GM12878 (cell line): ENCODE data around the gene DYRK4. TPM values are rescaled to one million over a fixed set of nuclear protein-coding genes. Genes with fewer than 3 reads are reported as not detected.
A peak's percentile ranks its signal among the peaks of the same experiment; 100 is the strongest.

Source experiments
- ATAC-seq: fragments of 200-7000 bp; cut with Tn5 transposase; 3 replicates; pipeline ENCODE4 v1.9.1; 2020; ENCODE audit warnings: mild to moderate bottlenecking, moderate library complexity
- BruUV-seq: library from RNA; stranded (reverse); fragments of 400-500 nt; replicated peaks from 2 replicates; lab custom pipeline; 2021; lab: Mats Ljungman, UMichigan
- CTCF ChIA-PET: fragments of 300-600 bp; sonication (Branson Sonifier 250); formaldehyde crosslinking; extraction: SDS; loops from one replicate; lab custom pipeline; 2021; ENCODE audit warnings: inconsistent platforms; lab: Yijun Ruan, JAX
- POLR2A ChIA-PET: fragments of 350-600 bp; formaldehyde crosslinking; extraction: SDS; loops from one replicate; lab custom pipeline; 2021; ENCODE audit warnings: inconsistent platforms; lab: Charles Lee
- RAD21 ChIA-PET: fragments of 300-600 bp; sonication (Branson Sonifier 250); formaldehyde crosslinking; loops from one replicate; lab custom pipeline; 2023; ENCODE audit warnings: antibody characterized with exemption; ENCODE audit not compliant: unreplicated experiment; lab: Charles Lee
- SMC1A ChIA-PET: fragments of 300-600 bp; sonication (Branson Sonifier 250); formaldehyde crosslinking; loops from one replicate; lab custom pipeline; 2023; ENCODE audit not compliant: unreplicated experiment, uncharacterized antibody; lab: Charles Lee
- DNase-seq: peaks from one replicate; pipeline ENCODE4 v3.0.0-alpha.2; 2011; ENCODE audit warnings: low read depth, low spot score
- FAIRE-seq: peaks from 3 replicates; lab custom pipeline; 2011; peaks lifted over from hg19 to GRCh38; lab: Jason Lieb, UNC
- H2AFZ ChIP-seq: 2 replicates; pipeline ENCODE4 v1.6.0; 2011; ENCODE audit warnings: low read depth, low read length, control low read depth; ENCODE audit not compliant: control insufficient read depth
- H3K27ac ChIP-seq: 2 replicates; pipeline ENCODE4 v1.5.1; 2011; ENCODE audit warnings: control low read depth; ENCODE audit not compliant: control insufficient read depth, insufficient read depth
- H3K27me3 ChIP-seq, 2 experiments: replicated peaks in 1 of 2; 2 replicates each; pipeline versions ENCODE4 v1.6.0 to v1.6.1; 2011; ENCODE audit warnings: low read length in 1 of 2; ENCODE audit not compliant: control insufficient read depth in 2 of 2, insufficient read depth in 2 of 2
- H3K36me3 ChIP-seq, 2 experiments: 2 replicates each; pipeline ENCODE4 v1.5.1; 2011; ENCODE audit warnings: low read length in 1 of 2; ENCODE audit not compliant: control insufficient read depth in 2 of 2, insufficient read depth in 2 of 2
- H3K4me1 ChIP-seq: 2 replicates; pipeline ENCODE4 v1.6.1; 2011; ENCODE audit warnings: mild to moderate bottlenecking, low read length, moderate library complexity, mixed read lengths; ENCODE audit not compliant: control insufficient read depth, insufficient read depth
- H3K4me2 ChIP-seq: 2 replicates; pipeline ENCODE4 v1.6.0; 2011; ENCODE audit warnings: control low read depth; ENCODE audit not compliant: control insufficient read depth, insufficient read depth
- H3K4me3 ChIP-seq: fragments of 200-600 bp; sonication (generic); 2 replicates; pipeline ENCODE4 v1.5.1; 2016
- H3K79me2 ChIP-seq: 2 replicates; pipeline ENCODE4 v1.6.0; 2011; ENCODE audit warnings: low read length; ENCODE audit not compliant: control insufficient read depth, insufficient read depth
- H3K9ac ChIP-seq: 2 replicates; pipeline ENCODE4 v1.8.0; 2011; ENCODE audit warnings: low read length, control low read depth, mixed read lengths; ENCODE audit not compliant: control insufficient read depth, insufficient read depth
- H3K9me3 ChIP-seq: replicated peaks from 3 replicates; pipeline ENCODE4 v1.5.1; 2011; ENCODE audit warnings: mild to moderate bottlenecking, low read length; ENCODE audit not compliant: control insufficient read depth, insufficient read depth
- H4K20me1 ChIP-seq: 2 replicates; pipeline ENCODE4 v1.6.0; 2011; ENCODE audit not compliant: control insufficient read depth, insufficient read depth
- EP300 ChIP-seq, 2 experiments: fragments of 150-350 bp in 1 of 2; IDR thresholded peaks; 2 replicates each; pipeline ENCODE4 v1.6.1; 2011 to 2012; ENCODE audit warnings: low read depth in 2 of 2, low read length in 2 of 2, borderline replicate concordance in 1 of 2, improper control_type of control experiment in 1 of 2, inconsistent platforms in 1 of 2; ENCODE audit not compliant: control insufficient read depth in 1 of 2
- GABPA ChIP-seq: IDR thresholded peaks from 2 replicates; pipeline ENCODE4 v1.6.1; 2014; ENCODE audit warnings: antibody characterized with exemption, low read depth, mild to moderate bottlenecking, inconsistent platforms
- MYB ChIP-seq: fragments of 150-350 bp; IDR thresholded peaks from 2 replicates; pipeline ENCODE4 v1.6.1; 2014; ENCODE audit warnings: mild to moderate bottlenecking, low read depth, low read length, borderline replicate concordance
- SIX5 ChIP-seq: IDR thresholded peaks from 2 replicates; pipeline ENCODE4 v1.6.1; 2011; ENCODE audit warnings: mild to moderate bottlenecking, low read depth, low read length, moderate library complexity; ENCODE audit not compliant: severe bottlenecking
- SPI1 ChIP-seq: IDR thresholded peaks from 2 replicates; pipeline ENCODE4 v1.6.1; 2011; ENCODE audit warnings: low read depth, mild to moderate bottlenecking, low read length, moderate library complexity, borderline replicate concordance; ENCODE audit not compliant: insufficient read depth
- SREBF1 ChIP-seq: IDR thresholded peaks from 2 replicates; pipeline ENCODE4 v1.6.1; 2012; ENCODE audit warnings: mild to moderate bottlenecking, low read length
- TBL1XR1 ChIP-seq: IDR thresholded peaks from 2 replicates; pipeline ENCODE4 v1.6.1; 2012; ENCODE audit warnings: low read depth, low read length, improper control_type of control experiment
- WGBS: methylation state at CpG from one replicate; pipeline ENCODE4 v1.1.6; 2016; ENCODE audit warnings: low lambda C conversion rate; ENCODE audit not compliant: insufficient replicate concordance, insufficient coverage; ENCODE audit errors: missing lambda C conversion rate; 5-methylcytosine and 5-hydroxymethylcytosine counted together
- in situ Hi-C: fragments of 300-500 bp; cut with MboI; formaldehyde crosslinking; loops from 9 replicates; pipeline ENCODE4 v1.14.3; 2018; ENCODE audit warnings: mixed read lengths
- intact Hi-C: fragments of 100-400 bp; cut with micrococcal nuclease; formaldehyde crosslinking; loops from one replicate; pipeline ENCODE4 v1.14.2; 2022; ENCODE audit not compliant: unreplicated experiment
- polyA plus RNA-seq, 11 experiments: library from polyadenylated mRNA; depleted of rRNA in 4 of 11; unstranded in 6 of 11; stranded (reverse) in 5 of 11; fragments of >200 nt; fragmentation: Nextera tagmentation in 4 of 11; fragmentation: Illumina TruSeq in 1 of 11; extraction: Ambion mirVana in 4 of 11; extraction: Trizol in 1 of 11; gene quantifications; 1 replicate in 1 of 11; 2 replicates in 10 of 11; pipeline versions ENCODE4 v1.2.1 to v1.2.3, GENCODE V29; 2011 to 2016; ENCODE audit warnings: inconsistent platforms in 2 of 11, missing spikeins in 2 of 11, low read depth in 1 of 11
- total RNA-seq, 4 experiments: library from RNA; depleted of rRNA in 3 of 4; stranded (reverse); fragments of >200 nt in 3 of 4; fragmentation: Illumina TruSeq in 1 of 4; extraction: Trizol in 1 of 4; gene quantifications; 2 replicates each; pipeline versions ENCODE4 v1.2.1 to v1.2.3, GENCODE V29; 2013 to 2021
- TF ChIP-seq, protein P1 (sequence below): fragments of 450-650 bp; IDR thresholded peaks from 2 replicates; pipeline ENCODE4 v1.6.1; 2017; ENCODE audit warnings: mild to moderate bottlenecking, moderate library complexity
- TF ChIP-seq, protein P2 (sequence below): fragments of 450-650 bp; formaldehyde crosslinking; IDR thresholded peaks from 2 replicates; pipeline ENCODE4 v1.4.0; 2022; ENCODE audit warnings: mild to moderate bottlenecking, moderate library complexity

The DYRK4 gene
- total and polyA plus RNA-seq, 10 of the 15 experiments (the other 5 are each of a cell fraction or from before 2014, with no cell fraction given), result 30.8 to 66.7 (median 46.8) TPM

DNA sequence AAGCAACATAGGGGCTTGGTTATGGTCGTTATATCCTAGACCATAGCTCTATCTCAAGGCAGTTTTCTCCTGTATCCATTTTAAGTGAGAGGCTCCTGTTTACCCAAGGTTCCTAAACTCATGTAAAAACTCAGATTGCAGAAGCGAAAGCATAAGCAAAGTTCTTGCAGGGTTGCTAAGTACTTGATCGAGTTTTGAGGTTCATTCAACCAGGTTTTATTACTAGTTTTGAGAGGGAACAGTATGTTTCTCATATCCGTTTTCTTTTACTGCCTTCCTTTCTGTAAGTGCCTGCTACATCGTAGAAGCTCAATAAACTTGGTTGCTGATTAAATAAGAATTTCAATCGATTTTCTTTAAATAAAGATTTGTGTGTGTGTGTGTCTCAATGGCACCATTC lies 81.7 kb downstream of the DYRK4 start:
- RAD21 ChIA-PET, result interaction anchor here (1.2 kb wide), 1 partner anchor 12 kb away, joined by 3 read pairs; no protein-coding TSS in a partner anchor
- CTCF ChIA-PET, result interaction anchor here (1.5 to 1.6 kb wide), 2 partner anchors 40 to 113 kb away, joined by 4 to 7 read pairs; no protein-coding TSS in a partner anchor
- in situ Hi-C loops (no loop called here), intact Hi-C loops (no loop called here)
- H3K4me3 ChIP-seq, result no peak overlapping the region
- no peak overlapping the region for H3K4me2 ChIP-seq
- no TSS peak for BruUV-seq
- H3K9me3 ChIP-seq, result no peaks in the 10 kb centered on the region
- peak; percentile 38; the same call in 1 of the 2 replicates for TF ChIP-seq SPI1
- no peak for TF ChIP-seq EP300 (IDR thresholded peaks at IDR 0.05; ENCODE audit: borderline replicate concordance in 1 of 2, control insufficient read depth in 1 of 2, low read depth in 2 of 2, low read length in 2 of 2)
- 0 out of 2 replicates have a peak, but pooled peaks have one; percentile 11 for TF ChIP-seq GABPA
- H3K9ac ChIP-seq, result no peak overlapping the region
- H3K27ac ChIP-seq, result no peak overlapping the region
- WGBS, result 2% methylated on average over 6 of the region's 6 CpGs
- peaks cover 6% of the 10 kb centered on the region for H3K79me2 ChIP-seq
- FAIRE-seq (peak; percentile 47), ATAC-seq (peak; percentile 40), DNase-seq (peak; percentile 17)
- no peaks in the 10 kb centered on the region for H3K27me3 ChIP-seq
- peak overlapping the region; percentile 29 for H2AFZ ChIP-seq
- SMC1A ChIA-PET, result interaction anchor here (1.2 to 1.5 kb wide), 2 partner anchors 33 to 40 kb away, joined by 3 to 4 read pairs; no protein-coding TSS in a partner anchor
- POLR2A ChIA-PET, result no interaction called here
- no peaks in the 10 kb centered on the region for H3K36me3 ChIP-seq
- peaks cover 16% of the 10 kb centered on the region; the same call in 1 of the 2 replicates for H3K4me1 ChIP-seq
- H4K20me1 ChIP-seq, result no peaks in the 10 kb centered on the region

DNA sequence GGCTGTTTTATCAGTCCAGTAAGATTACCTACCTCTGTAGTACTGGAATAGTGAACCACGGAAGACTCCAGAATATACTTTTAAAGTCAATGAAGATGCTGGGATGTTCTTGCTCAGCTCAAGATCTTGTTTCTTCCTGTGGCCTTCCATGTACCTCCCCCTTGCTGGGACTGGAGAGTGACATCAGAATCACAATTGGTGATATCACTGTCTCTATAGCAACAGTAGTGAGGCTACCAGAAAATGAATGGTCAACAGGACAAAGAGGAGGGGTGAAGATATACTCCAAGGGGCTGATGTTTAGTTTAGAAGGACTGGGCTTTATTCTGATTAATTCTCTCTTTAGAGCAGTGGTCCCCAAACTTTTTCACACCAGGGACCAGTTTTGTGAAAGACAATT lies 83.0 kb downstream of the DYRK4 start:
- no peaks in the 10 kb centered on the region for H3K27me3 ChIP-seq
- H3K4me1 ChIP-seq, result peaks cover 16% of the 10 kb centered on the region; the same call in 1 of the 2 replicates
- CTCF ChIA-PET, result interaction anchor here (1.6 kb wide), 1 partner anchor 41 kb away, joined by 7 read pairs; no protein-coding TSS in a partner anchor
- in situ Hi-C loops (no loop called here), intact Hi-C loops (no loop called here)
- no peak for DNase-seq
- H4K20me1 ChIP-seq, result no peaks in the 10 kb centered on the region
- H3K9ac ChIP-seq, result no peak overlapping the region
- no peak for FAIRE-seq
- no peak overlapping the region for H3K4me2 ChIP-seq
- WGBS, result 100% methylated on average over 1 of the region's 1 CpG
- no TSS peak for BruUV-seq
- RAD21 ChIA-PET, result no interaction called here
- SMC1A ChIA-PET, result no interaction called here
- POLR2A ChIA-PET, result no interaction called here
- H3K4me3 ChIP-seq, result no peak overlapping the region
- H3K9me3 ChIP-seq, result no peaks in the 10 kb centered on the region
- no peak overlapping the region for H3K27ac ChIP-seq
- H2AFZ ChIP-seq, result no peak overlapping the region
- peaks cover 19% of the 10 kb centered on the region for H3K79me2 ChIP-seq
- ATAC-seq, result no peak
- no peaks in the 10 kb centered on the region for H3K36me3 ChIP-seq
- TF ChIP-seq TBL1XR1, result no peak
- TF ChIP-seq, protein P1, sequence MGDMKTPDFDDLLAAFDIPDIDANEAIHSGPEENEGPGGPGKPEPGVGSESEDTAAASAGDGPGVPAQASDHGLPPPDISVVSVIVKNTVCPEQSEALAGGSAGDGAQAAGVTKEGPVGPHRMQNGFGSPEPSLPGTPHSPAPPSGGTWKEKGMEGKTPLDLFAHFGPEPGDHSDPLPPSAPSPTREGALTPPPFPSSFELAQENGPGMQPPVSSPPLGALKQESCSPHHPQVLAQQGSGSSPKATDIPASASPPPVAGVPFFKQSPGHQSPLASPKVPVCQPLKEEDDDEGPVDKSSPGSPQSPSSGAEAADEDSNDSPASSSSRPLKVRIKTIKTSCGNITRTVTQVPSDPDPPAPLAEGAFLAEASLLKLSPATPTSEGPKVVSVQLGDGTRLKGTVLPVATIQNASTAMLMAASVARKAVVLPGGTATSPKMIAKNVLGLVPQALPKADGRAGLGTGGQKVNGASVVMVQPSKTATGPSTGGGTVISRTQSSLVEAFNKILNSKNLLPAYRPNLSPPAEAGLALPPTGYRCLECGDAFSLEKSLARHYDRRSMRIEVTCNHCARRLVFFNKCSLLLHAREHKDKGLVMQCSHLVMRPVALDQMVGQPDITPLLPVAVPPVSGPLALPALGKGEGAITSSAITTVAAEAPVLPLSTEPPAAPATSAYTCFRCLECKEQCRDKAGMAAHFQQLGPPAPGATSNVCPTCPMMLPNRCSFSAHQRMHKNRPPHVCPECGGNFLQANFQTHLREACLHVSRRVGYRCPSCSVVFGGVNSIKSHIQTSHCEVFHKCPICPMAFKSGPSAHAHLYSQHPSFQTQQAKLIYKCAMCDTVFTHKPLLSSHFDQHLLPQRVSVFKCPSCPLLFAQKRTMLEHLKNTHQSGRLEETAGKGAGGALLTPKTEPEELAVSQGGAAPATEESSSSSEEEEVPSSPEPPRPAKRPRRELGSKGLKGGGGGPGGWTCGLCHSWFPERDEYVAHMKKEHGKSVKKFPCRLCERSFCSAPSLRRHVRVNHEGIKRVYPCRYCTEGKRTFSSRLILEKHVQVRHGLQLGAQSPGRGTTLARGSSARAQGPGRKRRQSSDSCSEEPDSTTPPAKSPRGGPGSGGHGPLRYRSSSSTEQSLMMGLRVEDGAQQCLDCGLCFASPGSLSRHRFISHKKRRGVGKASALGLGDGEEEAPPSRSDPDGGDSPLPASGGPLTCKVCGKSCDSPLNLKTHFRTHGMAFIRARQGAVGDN, result no peak
- no peak for TF ChIP-seq MYB
- TF ChIP-seq, protein P2, sequence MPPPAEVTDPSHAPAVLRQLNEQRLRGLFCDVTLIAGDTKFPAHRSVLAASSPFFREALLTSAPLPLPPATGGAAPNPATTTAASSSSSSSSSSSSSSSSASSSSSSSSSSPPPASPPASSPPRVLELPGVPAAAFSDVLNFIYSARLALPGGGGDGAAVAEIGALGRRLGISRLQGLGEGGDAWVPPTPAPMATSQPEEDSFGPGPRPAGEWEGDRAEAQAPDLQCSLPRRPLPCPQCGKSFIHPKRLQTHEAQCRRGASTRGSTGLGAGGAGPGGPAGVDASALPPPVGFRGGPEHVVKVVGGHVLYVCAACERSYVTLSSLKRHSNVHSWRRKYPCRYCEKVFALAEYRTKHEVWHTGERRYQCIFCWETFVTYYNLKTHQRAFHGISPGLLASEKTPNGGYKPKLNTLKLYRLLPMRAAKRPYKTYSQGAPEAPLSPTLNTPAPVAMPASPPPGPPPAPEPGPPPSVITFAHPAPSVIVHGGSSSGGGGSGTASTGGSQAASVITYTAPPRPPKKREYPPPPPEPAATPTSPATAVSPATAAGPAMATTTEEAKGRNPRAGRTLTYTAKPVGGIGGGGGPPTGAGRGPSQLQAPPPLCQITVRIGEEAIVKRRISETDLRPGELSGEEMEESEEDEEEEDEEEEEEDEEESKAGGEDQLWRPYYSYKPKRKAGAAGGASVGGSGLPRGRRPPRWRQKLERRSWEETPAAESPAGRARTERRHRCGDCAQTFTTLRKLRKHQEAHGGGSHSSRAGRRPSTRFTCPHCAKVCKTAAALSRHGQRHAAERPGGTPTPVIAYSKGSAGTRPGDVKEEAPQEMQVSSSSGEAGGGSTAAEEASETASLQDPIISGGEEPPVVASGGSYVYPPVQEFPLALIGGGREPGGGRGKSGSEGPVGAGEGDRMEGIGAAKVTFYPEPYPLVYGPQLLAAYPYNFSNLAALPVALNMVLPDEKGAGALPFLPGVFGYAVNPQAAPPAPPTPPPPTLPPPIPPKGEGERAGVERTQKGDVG (CRISPR knock-in tag), result no peak
- TF ChIP-seq SREBF1, result no peak
- no peak for TF ChIP-seq SIX5
